ENCODE measurements around the gene TFCP2L1. TPM values are rescaled to one million over a fixed set of nuclear protein-coding genes. Genes with fewer than 3 reads are reported as not detected.
"Not testable (repeated sequence)": the region's sequence is repeated elsewhere in the genome, so short reads cannot be mapped to it uniquely, and the experiment has no call there.

TFCP2L1 gene, protein sequence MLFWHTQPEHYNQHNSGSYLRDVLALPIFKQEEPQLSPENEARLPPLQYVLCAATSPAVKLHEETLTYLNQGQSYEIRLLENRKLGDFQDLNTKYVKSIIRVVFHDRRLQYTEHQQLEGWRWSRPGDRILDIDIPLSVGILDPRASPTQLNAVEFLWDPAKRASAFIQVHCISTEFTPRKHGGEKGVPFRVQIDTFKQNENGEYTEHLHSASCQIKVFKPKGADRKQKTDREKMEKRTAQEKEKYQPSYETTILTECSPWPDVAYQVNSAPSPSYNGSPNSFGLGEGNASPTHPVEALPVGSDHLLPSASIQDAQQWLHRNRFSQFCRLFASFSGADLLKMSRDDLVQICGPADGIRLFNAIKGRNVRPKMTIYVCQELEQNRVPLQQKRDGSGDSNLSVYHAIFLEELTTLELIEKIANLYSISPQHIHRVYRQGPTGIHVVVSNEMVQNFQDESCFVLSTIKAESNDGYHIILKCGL
- not detected for polyA plus RNA-seq (2013, experiment 1 of 2; ENCODE audit: insufficient read length)
- not detected for polyA plus RNA-seq (2013, experiment 2 of 2; ENCODE audit: insufficient read length)

DNA sequence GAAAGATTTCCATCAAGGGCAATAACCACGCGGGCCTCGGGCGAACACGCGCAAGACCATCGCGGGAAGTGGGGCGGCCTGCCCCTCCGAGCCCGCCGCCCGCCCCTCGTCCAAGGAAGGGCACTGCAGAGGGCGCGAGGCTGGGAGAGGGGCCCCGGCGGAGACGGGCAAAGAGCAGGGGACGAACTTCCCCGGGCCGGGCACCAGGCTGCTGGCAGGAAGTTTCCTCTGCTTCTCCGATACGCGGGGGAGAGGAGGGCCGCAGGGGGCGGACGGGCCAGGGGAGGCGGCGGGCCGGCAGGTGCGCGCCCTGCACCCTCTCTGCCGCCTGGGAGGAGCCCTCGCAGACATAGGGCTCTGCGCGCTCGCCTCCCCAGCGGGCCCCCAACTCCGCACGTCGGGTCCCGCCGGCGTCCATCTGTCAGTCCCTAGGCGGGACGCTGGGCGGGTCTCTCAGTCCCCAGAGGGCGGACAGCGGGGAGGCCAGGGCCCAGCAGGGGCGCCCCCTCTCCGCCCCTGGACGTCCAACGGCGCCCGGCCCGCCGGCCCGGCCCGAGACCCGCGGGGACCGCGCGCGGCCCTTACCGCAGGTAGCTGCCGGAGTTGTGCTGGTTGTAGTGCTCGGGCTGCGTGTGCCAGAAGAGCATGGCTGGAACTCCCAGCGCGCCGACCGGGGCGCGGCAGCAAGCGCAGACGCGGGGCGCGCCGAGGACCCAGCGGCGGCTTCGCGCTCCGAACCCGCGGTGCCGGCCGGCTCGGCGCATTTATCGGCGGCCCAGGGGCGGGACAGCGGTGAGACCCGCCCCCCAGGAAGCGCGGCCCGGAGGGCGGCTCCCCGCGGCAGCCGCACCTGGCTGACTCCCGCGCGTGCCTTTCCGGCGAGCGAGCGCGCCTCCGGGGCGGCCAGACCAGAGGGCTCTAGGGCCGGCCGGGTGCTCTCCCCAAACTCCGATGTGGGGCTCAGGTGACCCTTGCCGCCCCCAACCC, at the start of gene TFCP2L1:
TFCP2L1 (minus strand) TSS at position 740 of the 987 bp plus-strand sequence; CDS start at position 647, 93 bp downstream.
- DNase-seq: no peak

DNA sequence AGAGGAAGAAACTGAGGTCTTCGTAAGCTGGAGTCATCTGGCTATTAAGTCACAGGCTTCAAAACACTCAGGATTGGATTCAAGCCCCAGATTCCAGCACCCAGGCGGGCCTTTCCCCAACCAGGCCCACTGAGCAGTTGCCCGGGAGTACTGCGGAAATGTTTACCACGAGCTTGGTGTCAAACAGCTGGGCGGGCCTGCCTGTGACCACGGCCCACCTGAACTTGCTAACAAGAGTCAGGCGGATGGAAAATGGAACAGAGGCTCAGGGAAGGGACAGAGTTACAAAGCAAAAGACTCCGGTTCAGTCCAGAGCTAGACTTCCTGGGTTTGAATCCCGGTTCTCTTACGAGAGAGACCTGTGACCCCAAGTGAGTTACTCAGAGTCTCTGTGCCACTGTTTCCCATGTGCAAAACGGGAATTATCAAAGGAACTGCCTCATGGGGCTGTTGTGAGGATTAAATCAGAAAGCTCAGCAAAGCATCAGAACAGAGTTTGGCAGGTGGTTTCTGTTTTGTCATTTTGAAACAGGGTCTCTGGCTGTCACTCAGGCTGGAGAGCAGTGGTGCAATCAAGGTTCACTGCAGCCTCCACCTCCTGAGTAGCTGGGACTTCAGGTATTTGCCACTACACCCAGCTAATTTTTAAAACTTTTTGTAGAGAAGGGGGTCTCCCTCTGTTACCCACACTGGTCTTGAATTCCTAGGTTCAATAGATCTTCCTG, 49.0 kb upstream of the TFCP2L1 start:
- DNase-seq: no peak

DNA sequence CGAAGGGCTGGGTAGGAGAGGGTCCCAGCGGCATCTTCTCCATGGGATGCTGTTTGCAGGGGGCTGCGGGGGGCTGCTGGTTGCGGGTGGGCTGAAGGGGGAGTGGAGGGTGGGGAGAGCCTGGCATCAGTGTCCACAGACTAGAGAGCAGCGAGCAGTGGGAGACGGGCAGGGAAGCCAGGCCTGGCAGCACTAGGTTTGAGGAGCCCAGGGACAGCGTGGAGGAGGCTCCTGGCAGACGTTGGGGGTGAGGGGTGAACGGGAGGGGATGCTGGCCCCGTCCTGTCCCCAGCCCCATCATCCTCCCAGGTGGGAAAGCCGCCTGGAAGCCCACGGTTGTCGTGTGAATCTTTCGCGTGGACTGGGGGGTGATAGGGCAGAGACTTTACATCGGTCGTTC, 48.2 kb upstream of the TFCP2L1 start:
- no peak for DNase-seq

DNA sequence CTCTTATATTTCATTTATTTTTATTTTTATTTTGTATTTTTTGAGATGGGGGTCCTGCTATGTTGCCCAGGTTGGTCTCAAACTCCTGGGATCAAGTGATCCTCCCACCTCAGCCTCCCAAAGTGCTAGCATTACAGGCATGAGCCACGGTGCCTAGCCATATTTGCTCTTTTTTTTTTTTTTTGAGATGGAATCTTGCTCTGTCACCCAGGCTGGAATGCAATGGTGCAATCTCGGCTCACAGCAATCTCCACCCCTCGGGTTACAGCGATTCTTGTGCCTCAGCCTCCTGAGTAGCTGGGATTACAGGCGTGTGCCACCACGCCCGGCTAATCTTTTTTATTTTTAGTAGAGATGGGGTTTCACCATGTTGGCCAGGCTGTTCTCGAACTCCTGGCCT, 46.3 kb upstream of the TFCP2L1 start:
- not testable (repeated sequence) for DNase-seq

DNA sequence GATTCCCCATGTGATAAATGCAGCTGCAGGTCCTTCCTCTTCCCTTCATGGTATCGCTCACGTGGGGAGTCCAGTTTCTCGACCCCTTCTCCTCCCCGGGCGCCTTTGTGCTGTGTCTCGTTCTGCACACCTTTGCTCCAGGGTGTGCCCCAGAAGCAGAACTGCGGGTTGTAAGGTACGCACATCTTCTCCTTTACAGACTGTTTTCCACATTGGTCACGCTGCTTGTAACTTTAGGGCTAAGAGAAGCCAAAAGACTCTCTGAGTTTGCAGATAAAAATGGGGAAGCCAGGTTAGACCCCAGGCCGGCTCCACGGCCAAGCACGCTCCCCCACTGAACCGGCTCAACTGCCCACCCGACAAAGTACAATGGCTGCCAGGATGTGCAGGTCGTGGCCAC, 45.9 kb upstream of the TFCP2L1 start:
- no peak for DNase-seq

DNA sequence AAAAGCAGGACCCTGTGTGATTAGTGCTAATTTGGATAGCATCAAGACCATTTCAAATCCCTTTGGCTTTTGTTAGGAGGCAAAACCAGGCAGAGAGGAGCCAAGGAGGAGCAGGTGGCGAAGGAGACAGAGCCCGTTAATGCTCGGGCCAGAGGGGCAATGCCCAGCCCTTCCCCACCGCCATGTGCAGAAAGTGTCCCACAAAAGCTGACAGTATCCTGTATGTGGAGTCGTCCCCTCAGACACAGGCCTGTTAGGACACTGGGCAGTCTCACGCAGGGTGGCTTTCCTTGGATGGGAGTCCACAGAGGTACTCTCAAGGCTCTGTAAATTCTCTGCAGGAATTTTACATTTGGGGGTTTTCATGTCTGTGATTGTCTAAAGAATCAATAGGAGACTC, 44.8 kb upstream of the TFCP2L1 start:
- DNase-seq: no peak

DNA sequence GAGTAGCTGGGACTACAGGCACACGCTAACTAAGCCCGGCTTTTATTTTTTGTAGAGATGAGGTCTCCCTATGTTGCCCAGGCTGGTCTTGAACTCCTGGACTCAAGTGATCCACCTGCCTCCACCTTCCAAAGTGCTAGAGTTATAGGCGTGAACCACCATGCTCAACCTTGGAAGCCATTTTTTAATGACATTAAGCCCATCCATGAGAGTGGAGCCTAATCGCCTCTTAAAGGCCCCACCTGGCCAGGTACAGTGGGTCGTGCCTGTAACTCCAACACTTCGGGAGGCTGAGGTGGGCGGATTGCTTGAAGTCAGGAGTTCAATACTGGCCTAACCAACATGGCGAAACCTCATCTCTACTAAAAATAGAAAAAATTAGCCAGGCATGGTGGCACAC, 41.6 kb upstream of the TFCP2L1 start:
- DNase-seq: no peak

DNA sequence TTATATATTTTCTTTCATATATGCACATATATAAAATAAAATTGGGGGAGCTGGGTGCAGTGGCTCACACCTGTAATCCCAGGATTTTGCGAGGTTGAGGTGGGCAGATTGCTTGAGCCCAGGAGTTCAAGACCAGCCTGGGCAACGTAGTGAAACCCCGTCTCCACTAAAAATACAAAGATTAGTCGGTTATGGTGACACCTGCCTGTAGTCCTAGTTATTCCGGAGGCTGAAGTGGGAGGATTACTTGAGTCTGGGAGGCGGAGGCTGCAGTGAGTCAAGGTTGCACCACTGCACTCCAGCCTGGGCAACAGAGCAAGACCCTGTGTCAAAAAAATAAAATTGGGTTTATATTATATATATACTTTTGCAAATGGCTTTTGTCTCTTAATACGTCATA, 39.6 kb upstream of the TFCP2L1 start:
- DNase-seq: no peak

DNA sequence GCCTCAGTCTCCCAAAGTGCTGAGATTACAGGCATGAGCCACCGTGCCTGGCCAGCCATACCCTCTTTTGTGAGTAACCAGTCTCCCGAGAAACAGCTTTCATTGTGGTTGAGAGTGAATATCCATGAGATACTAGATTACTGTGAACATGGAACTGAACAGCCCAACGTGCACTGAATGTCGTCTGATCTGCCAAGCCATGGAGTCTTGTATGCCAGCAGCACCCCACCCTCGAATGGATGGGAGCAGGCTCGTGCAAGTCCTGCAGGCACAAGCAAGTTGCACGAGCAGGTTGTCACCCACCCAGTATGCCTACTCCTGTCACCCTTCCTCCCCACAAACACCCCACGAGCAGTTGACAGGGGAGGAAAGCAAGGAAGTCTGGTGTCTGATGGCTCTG, 36.5 kb upstream of the TFCP2L1 start:
- no peak for DNase-seq

DNA sequence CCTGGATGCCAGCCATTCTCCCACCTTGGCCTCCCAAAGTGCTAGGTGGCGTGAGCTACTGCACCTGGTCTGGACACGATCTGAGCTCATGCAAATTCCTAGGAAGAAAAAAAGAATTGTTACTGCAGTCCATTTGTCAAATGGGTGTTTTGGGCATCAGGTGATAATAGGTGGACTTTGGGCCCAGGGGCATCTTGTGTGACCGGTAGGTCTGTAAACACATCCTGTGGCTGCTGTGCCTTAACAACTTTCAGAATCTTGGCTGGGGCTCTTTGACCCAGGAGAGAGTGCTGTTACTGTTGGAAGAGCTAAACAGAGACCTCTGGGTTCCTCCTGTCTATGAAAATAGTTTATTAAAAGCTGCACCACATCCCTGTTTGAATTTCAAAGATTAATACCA, 34.9 kb upstream of the TFCP2L1 start:
- no peak for DNase-seq

DNA sequence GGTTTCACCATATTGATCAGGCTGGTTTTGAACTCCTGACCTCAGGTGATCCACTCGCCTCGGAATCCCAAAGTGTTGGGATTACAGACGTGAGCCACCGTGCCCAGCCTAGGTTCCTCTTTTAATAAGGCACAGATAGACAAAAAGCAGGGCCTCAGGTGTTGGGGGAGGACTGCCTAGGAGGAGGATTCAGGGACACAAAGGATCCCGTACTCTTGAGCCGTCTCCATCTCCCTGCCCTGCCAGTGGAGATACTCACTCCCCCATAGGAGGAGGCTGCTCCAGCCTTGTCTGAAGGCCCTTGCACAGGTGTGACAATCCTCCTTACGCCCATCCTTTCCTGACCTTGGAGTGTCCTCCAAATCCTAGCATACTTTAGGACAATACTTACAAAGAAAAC, 32.0 kb upstream of the TFCP2L1 start:
- DNase-seq: no peak

DNA sequence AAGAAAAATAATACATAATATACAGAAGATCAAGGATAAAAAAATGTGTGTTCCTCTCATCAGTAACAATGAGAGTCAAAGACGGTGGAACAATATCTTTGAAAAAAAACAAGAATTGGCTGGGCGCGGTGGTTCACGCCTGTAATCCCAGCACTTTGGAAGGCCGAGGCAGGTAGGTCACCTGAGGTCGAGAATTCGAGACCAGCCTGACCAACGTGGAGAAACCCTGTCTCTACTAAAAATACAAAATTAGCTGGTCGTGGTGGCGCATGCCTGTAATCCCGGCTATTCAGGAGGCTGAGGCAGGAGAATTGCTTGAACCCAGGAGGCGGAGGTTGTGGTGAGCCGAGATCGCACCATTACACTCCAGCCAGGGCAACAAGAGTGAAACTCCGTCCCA, 28.7 kb upstream of the TFCP2L1 start:
- not testable (repeated sequence) for DNase-seq

DNA sequence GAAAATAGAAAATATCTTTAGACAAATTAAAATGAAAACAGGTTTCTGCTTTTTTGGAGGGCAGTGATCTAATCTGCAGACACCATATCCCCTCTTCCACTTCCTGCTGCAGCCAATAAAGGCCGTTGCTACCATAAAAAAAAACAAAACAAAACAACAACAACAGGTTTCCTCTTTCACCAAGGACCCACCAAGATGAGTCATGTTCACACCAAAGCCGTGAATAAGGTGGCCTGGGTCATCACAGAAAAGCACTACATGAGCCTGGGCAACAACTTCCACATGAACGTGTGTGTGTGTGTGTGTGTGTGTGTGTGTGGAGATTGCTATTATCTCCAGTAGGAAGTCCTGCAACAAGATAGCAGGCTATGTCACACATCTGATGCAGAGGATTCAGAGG, 24.8 kb upstream of the TFCP2L1 start:
- DNase-seq: no peak

DNA sequence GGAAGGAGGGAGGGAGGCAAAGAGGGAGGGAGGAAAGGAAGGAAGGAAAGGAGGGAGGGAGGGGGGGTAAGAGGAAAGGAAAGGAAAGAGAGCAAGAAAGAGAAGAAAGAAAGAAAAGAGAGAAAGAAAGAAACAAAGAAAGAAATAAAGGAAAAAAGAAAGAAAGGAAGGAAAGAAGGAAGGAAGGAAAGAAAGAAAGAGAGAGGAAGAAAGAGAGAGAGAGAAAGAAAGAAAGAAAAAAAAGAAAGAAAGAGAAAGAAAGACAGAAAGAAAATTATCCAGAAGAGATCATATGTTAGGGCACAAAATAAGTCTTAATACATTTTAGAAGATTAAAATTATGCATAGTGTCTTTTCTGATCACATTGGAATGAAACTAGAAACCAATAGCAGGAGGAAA, 24.3 kb upstream of the TFCP2L1 start:
- no peak for DNase-seq

DNA sequence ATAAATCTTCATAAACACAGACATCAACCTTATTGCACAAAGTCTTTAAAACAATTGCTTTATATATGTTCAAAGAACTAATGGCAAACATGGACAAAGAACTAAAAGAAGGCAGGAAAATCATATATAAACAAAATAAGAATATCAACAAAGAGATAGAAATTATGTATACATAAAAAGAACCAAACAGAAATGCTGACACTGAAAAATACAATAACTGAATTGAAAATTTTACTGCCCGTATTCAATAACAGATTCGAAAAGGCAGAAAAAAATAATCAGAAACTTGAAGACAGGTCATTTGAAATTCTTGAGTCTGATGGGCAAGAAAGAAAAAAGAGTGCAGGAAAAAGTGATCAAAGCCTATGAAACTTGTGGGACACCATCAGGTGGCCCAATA, 22.0 kb upstream of the TFCP2L1 start:
- DNase-seq: no peak

DNA sequence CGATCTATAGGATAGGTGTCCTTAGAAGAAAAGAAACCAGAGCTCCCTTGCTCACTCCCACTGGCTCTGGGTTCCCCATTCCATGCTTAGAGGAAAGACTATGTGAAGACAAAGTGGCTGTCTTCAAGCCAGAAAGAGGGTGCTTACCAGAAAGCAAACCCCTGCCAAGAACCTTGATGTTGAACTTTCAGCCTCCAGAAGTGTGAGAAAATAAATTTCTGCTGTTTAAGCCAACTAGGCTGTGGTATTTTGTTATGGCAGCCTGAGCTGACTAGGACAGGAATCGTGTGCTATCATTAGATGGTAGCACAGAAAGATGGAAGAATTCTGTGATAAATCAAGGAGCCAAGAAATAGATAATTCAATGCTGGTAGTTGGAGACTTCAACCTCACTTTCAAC, 19.9 kb upstream of the TFCP2L1 start:
- DNase-seq: no peak

DNA sequence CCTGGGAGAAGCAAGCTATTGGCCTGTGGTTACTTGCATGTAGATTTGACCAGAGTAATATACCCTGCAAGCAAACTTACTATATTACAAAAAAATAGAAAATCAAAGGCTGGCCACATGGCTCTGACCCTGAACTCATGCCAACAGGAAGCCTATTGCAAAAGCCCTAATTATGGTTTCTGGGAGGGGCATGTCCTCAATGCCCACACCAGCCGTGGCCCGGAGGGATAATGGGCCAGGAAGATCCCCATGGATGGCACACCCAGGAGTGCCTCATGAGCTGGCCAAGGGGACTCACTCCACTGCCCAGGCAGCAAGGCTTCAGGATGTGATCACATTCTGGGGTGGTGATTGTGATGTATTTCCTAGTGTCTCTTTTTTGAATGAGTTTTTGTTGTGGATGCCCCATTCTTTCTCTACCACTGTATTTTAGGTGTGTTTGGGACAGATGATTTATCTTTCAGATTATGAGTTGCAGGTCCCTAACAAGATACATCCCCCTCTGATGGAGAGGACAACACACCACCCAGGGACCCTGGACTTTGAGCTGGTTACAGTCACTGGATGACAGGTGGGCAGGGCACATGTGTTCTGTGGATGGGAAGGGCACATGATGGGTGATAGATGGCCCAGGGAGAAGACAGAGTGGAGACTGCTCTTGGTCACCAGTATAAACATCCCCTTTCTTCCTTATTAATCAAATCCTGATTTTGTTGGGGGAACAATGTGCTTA, 18.7 kb upstream of the TFCP2L1 start:
- DNase-seq: no peak

DNA sequence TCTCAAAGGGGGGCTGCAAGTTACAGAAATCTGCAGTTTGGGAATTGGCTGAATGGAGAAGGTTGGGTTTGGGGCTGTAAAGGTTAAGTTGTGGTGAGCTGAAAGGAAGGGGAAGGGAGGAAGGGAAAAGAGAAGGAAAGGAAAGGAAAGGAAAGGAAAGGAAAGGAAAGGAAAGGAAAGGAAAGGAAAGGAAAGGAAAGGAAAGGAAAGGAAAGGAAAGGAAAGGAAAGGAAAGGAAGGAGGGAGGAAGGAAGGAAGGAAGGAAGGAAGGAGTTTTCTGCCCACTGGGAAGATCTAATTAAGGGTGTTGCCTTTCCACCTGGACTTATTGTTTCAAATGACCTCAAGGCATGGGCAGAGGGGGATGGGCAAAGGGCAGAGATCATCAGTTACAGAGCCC, 16.2 kb upstream of the TFCP2L1 start:
- not testable (repeated sequence) for DNase-seq

DNA sequence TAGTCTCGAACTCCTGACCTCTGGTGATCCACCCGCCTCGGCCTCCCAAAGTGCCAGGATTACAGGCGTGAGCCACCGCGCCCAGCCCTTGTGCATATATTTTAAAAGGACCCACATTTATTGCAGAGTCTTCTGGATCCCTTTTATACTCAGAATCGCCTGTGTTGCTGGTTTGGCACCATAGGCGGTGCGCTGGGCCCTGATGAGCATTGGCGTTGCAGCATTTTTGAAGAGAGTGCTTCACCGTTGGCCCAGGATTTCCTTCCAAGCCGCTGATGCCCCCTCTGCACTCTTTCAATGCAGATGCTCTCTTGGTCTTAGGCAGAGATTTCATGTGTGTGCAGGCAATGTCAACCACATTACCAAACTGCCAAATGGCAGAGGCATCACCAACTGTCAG, 13.5 kb upstream of the TFCP2L1 start:
- DNase-seq: no peak

DNA sequence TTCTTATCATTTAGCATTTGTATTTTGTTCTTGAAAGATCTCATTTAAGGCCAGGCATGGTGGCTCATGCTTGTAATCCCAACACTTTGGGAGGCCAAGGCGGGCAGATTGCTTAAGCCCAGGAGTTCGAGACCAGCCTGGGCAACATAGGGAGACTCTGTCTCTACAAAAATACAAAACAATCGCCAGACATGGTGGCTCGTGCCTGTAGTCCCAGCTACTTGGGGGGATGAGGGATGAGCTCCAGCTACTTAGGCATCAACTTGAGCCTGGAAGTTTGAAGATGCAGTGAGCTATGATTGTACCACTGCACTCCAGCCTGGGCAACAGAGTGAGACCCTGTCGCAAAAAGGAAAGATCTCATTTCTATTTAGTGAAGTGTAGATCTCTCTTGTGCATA, 12.9 kb upstream of the TFCP2L1 start:
- not testable (repeated sequence) for DNase-seq

DNA sequence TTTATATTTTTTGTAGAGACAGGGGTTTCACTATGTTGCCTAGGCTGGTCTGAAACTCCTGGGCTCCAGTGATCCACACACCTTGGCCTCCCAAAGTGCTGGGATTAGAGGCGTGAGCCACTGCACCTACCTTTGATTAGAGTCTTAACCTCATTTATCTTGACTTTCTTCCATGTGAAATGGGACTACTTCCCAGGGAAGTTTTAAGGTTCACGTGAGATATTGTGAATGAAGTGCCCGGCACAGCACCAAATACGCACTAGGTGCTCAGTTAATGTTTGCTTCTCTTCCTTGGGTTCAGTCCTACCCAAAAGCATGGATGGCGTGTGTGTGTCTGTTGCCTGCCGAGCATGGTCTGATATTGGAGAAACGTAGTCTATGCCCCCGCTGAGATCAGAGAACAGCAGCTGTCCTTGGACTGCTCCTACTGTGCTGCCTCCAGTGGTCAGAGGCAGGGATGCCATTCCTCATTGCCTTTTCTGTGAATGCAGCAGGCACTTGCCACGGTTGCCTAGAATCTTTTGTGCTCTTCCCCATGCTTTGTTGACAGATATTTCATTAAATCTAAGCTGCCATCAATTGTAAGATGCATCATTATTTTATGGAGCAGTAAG, 12.3 kb upstream of the TFCP2L1 start:
- DNase-seq: peak; percentile 8

All from fibroblast of skin of abdomen (primary cell).